HepG2 (cell line): ENCODE results near the gene SERPINA3. TPM values are rescaled to one million over a fixed set of nuclear protein-coding genes. Genes with fewer than 3 reads are reported as not detected.
A peak's percentile ranks its signal among the peaks of the same experiment; 100 is the strongest.

Experiments used
- CBX2 ChIP-seq, 2 experiments: fragments of 200-600 bp in 1 of 2; sonication (generic); formaldehyde crosslinking in 1 of 2; IDR thresholded peaks; 2 replicates each; pipeline versions ENCODE4 v1.7.0 to v1.8.1; 2018 to 2022; ENCODE audit warnings: low read depth in 2 of 2, low read length in 1 of 2, mild to moderate bottlenecking in 1 of 2, missing genetic modification reagents in 1 of 2
- DBP ChIP-seq: sonication (generic); formaldehyde crosslinking; IDR thresholded peaks from 2 replicates; pipeline ENCODE4 v1.4.0; 2020; ENCODE audit warnings: missing genetic modification reagents; ENCODE audit errors: not compliant biosample characterization
- ERF ChIP-seq: IDR thresholded peaks from 2 replicates; pipeline ENCODE4 v1.6.1; 2018; ENCODE audit warnings: missing biosample characterization, missing genetic modification reagents
- HDAC1 ChIP-seq: sonication (generic); formaldehyde crosslinking; IDR thresholded peaks from 2 replicates; pipeline ENCODE4 v1.5.1; 2020; ENCODE audit warnings: mild to moderate bottlenecking, missing genetic modification reagents
- HIC2 ChIP-seq: sonication (generic); formaldehyde crosslinking; IDR thresholded peaks from 2 replicates; pipeline ENCODE4 v1.9.0; 2022; ENCODE audit warnings: low read depth, missing genetic modification reagents
- HINFP ChIP-seq: sonication (generic); formaldehyde crosslinking; IDR thresholded peaks from 2 replicates; pipeline ENCODE4 v1.4.0; 2020; ENCODE audit warnings: low read depth, mild to moderate bottlenecking, missing genetic modification reagents
- HMGA1 ChIP-seq: sonication (generic); formaldehyde crosslinking; conservative IDR thresholded peaks from 2 replicates; pipeline ENCODE4 v1.4.0; 2020; ENCODE audit warnings: missing genetic modification reagents
- HNF4A ChIP-seq: sonication (generic); formaldehyde crosslinking; IDR thresholded peaks from 2 replicates; pipeline ENCODE4 v1.4.0; 2020; ENCODE audit warnings: missing genetic modification reagents
- HNRNPK ChIP-seq: fragments of 200-400 bp; formaldehyde crosslinking; IDR thresholded peaks from 2 replicates; pipeline ENCODE4 v1.6.1; 2018; ENCODE audit warnings: low read length, low read depth, moderate library complexity, mild to moderate bottlenecking; ENCODE audit not compliant: poor library complexity, severe bottlenecking
- MED1 ChIP-seq: sonication (generic); formaldehyde crosslinking; IDR thresholded peaks from 2 replicates; pipeline ENCODE4 v1.4.0; 2020; ENCODE audit warnings: missing genetic modification reagents
- MEIS2 ChIP-seq: sonication (generic); formaldehyde crosslinking; IDR thresholded peaks from 2 replicates; pipeline ENCODE4 v1.9.0; 2021; ENCODE audit warnings: mild to moderate bottlenecking, missing genetic modification reagents
- NONO ChIP-seq, 2 experiments: fragments of 450-650 bp in 1 of 2; sonication (generic) in 1 of 2; formaldehyde crosslinking in 1 of 2; IDR thresholded peaks in 1 of 2; conservative IDR thresholded peaks in 1 of 2; 2 replicates each; pipeline versions ENCODE4 v1.6.1 to v1.8.0; 2017 to 2022; ENCODE audit warnings: mild to moderate bottlenecking in 1 of 2, missing genetic modification reagents in 1 of 2, moderate library complexity in 1 of 2
- ZFP41 ChIP-seq: sonication (generic); formaldehyde crosslinking; IDR thresholded peaks from 2 replicates; pipeline ENCODE4 v1.4.0; 2020; ENCODE audit warnings: mild to moderate bottlenecking, missing genetic modification reagents, borderline replicate concordance
- ZFP62 ChIP-seq: sonication (generic); formaldehyde crosslinking; IDR thresholded peaks from 2 replicates; pipeline ENCODE4 v1.4.0; 2020; ENCODE audit warnings: missing genetic modification reagents
- ZFP90 ChIP-seq: sonication (generic); formaldehyde crosslinking; IDR thresholded peaks from 2 replicates; pipeline ENCODE4 v1.8.0; 2022; ENCODE audit warnings: missing genetic modification reagents, mild to moderate bottlenecking, inconsistent platforms, borderline replicate concordance
- ZMYM2 ChIP-seq: sonication (generic); formaldehyde crosslinking; IDR thresholded peaks from 2 replicates; pipeline ENCODE4 v1.8.0; 2022; ENCODE audit warnings: mild to moderate bottlenecking, missing genetic modification reagents
- ZNF280D ChIP-seq: sonication (generic); formaldehyde crosslinking; IDR thresholded peaks from 2 replicates; pipeline ENCODE4 v1.5.1; 2020; ENCODE audit warnings: mild to moderate bottlenecking, missing genetic modification reagents
- ZNF567 ChIP-seq: sonication (generic); formaldehyde crosslinking; IDR thresholded peaks from 2 replicates; pipeline ENCODE4 v1.8.1; 2023; ENCODE audit warnings: mild to moderate bottlenecking, missing genetic modification reagents, borderline replicate concordance
- ZSCAN22 ChIP-seq: sonication (generic); formaldehyde crosslinking; IDR thresholded peaks from 2 replicates; pipeline ENCODE4 v1.4.0; 2020; ENCODE audit warnings: mild to moderate bottlenecking, missing genetic modification reagents
- polyA plus RNA-seq, 8 experiments: library from polyadenylated mRNA; depleted of rRNA in 3 of 8; stranded (reverse) in 7 of 8; unstranded in 1 of 8; fragments of >200 nt; fragmentation: Illumina TruSeq in 4 of 8; extraction: Trizol in 4 of 8; gene quantifications; 2 replicates each; pipeline versions ENCODE4 v1.2.1 to v1.2.3, GENCODE V29; 2011 to 2016; ENCODE audit warnings: low read depth in 4 of 8, missing spikeins in 1 of 8, mixed read lengths in 1 of 8; ENCODE audit not compliant: insufficient read depth in 1 of 8
- total RNA-seq, 5 experiments: library from RNA; depleted of rRNA; stranded (reverse); fragments of >200 nt; fragmentation: Illumina TruSeq; extraction: Trizol; gene quantifications; 2 replicates each; pipeline ENCODE4 v1.2.3, GENCODE V29; 2016; ENCODE audit warnings: low read depth in 1 of 5
- TF ChIP-seq, protein P1 (sequence below): sonication (generic); formaldehyde crosslinking; IDR thresholded peaks from 2 replicates; pipeline ENCODE4 v1.4.0; 2020; ENCODE audit warnings: mild to moderate bottlenecking, missing genetic modification reagents

Gene SERPINA3
- total and polyA plus RNA-seq, 2 of the 13 experiments (the other 11 are each of a cell fraction or from before 2014, with no cell fraction given), result 825 to 2,200 TPM

GRCh38 chr14:94612174-94612573 is at the start of gene SERPINA3 (continued):
- no peak for TF ChIP-seq HINFP (CRISPR knock-in tag)
- TF ChIP-seq ZFP62, result no peak
- no peak for TF ChIP-seq NONO (IDR thresholded peaks at IDR 0.05)
- TF ChIP-seq NONO (CRISPR knock-in tag; conservative IDR thresholded peaks at IDR 0.05), result no peak
- TF ChIP-seq HDAC1, result peak; percentile 50
- TF ChIP-seq ERF (CRISPR knock-in tag), result no peak
- no peak for TF ChIP-seq DBP (CRISPR knock-in tag)
- no peak for TF ChIP-seq CBX2 (IDR thresholded peaks at IDR 0.05; ENCODE audit: low read depth, low read length)
- no peak for TF ChIP-seq CBX2 (CRISPR knock-in tag; IDR thresholded peaks at IDR 0.05; ENCODE audit: low read depth)
- no peak for TF ChIP-seq ZFP90 (CRISPR knock-in tag)
- no peak for TF ChIP-seq ZNF567 (CRISPR knock-in tag)
- TF ChIP-seq ZMYM2 (CRISPR knock-in tag), result no peak
- TF ChIP-seq HNRNPK, result no peak
- no peak for TF ChIP-seq MEIS2
- TF ChIP-seq MED1 (CRISPR knock-in tag), result peak; percentile 75; the same call in 1 of the 2 replicates
- TF ChIP-seq, protein P1, sequence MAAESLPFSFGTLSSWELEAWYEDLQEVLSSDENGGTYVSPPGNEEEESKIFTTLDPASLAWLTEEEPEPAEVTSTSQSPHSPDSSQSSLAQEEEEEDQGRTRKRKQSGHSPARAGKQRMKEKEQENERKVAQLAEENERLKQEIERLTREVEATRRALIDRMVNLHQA (CRISPR knock-in tag), result no peak
- no peak for TF ChIP-seq ZFP41
- 0 out of 2 replicates have a peak, but pooled peaks have one; percentile 59 for TF ChIP-seq ZNF280D
- TF ChIP-seq ZSCAN22 (CRISPR knock-in tag), result no peak
- no peak for TF ChIP-seq HIC2 (CRISPR knock-in tag)
- peak; percentile 29; the same call in 1 of the 2 replicates for TF ChIP-seq HNF4A (CRISPR knock-in tag)
- no peak for TF ChIP-seq HMGA1 (CRISPR knock-in tag)
